Activated CD4-positive, alpha-beta T cell treated with anti-CD3 and anti-CD28 coated beads for 24 hours (primary cell): ENCODE measurements around the gene LYRM4.
"Not testable (repeated sequence)": the region's sequence is repeated elsewhere in the genome, so short reads cannot be mapped to it uniquely, and the experiment has no call there.

ENCODE experiments used
- DNase-seq, 2 donors: peaks; one replicate each; pipeline ENCODE4 v3.0.0-alpha.2; 2020; ENCODE audit warnings: low read depth in 2 of 2

Gene LYRM4

GRCh38 chr6:5122504-5123112 lies 138.1 kb downstream of the LYRM4 start:
- DNase-seq = no peak

- DNase-seq = no peak
Observed at GRCh38 chr6:5121956-5122355, 138.8 kb downstream of the LYRM4 start.

GRCh38 chr6:5121479-5121878 lies 139.3 kb downstream of the LYRM4 start:
- DNase-seq = no peak

GRCh38 chr6:5120543-5120942 lies 140.2 kb downstream of the LYRM4 start:
- not testable (repeated sequence) for DNase-seq

- no peak for DNase-seq
Observed at GRCh38 chr6:5120011-5120410, 140.7 kb downstream of the LYRM4 start.

GRCh38 chr6:5119090-5119951 lies 141.4 kb downstream of the LYRM4 start:
- no peak for DNase-seq

- no peak for DNase-seq
Observed at GRCh38 chr6:5116243-5116991, 144.3 kb downstream of the LYRM4 start.

GRCh38 chr6:5115168-5115567 lies 145.6 kb downstream of the LYRM4 start:
- no peak for DNase-seq

GRCh38 chr6:5113096-5113495 lies 147.7 kb downstream of the LYRM4 start:
- no peak for DNase-seq

- DNase-seq = no peak
Observed at GRCh38 chr6:5112066-5112799, 148.5 kb downstream of the LYRM4 start.

- DNase-seq = no peak
Observed at GRCh38 chr6:5111626-5112025, 149.1 kb downstream of the LYRM4 start.

GRCh38 chr6:5110246-5110645 lies 150.5 kb downstream of the LYRM4 start:
- DNase-seq = no peak

- DNase-seq = no peak
Observed at GRCh38 chr6:5109436-5109835, 151.3 kb downstream of the LYRM4 start.

GRCh38 chr6:5108536-5109150 lies 152.1 kb downstream of the LYRM4 start:
- DNase-seq = no peak

GRCh38 chr6:5108068-5108467 lies 152.7 kb downstream of the LYRM4 start:
- no peak for DNase-seq

- DNase-seq = no peak
Observed at GRCh38 chr6:5107341-5107740, 153.4 kb downstream of the LYRM4 start.

- no peak for DNase-seq
Observed at GRCh38 chr6:5105146-5105545, 155.6 kb downstream of the LYRM4 start.

GRCh38 chr6:5104667-5105066 lies 156.1 kb downstream of the LYRM4 start:
- DNase-seq = no peak

GRCh38 chr6:5103250-5103649 lies 157.5 kb downstream of the LYRM4 start:
- DNase-seq = no peak

GRCh38 chr6:5102267-5102970 lies 158.3 kb downstream of the LYRM4 start:
- no peak for DNase-seq

GRCh38 chr6:5100806-5101205 lies 159.9 kb downstream of the LYRM4 start:
- no peak for DNase-seq
